HEK293 (cell line): ENCODE data around the gene CRISP1.

ENCODE experiments used
- BCL11B ChIP-seq: fragments of 450-650 bp; formaldehyde crosslinking; IDR thresholded peaks from 2 replicates; pipeline ENCODE4 v1.5.1; 2016; ENCODE audit warnings: low read depth, missing biosample characterization, missing genetic modification characterization
- GLI4 ChIP-seq: fragments of 450-650 bp; formaldehyde crosslinking; IDR thresholded peaks from 2 replicates; pipeline ENCODE4 v1.5.1; 2016; ENCODE audit warnings: missing biosample characterization, missing genetic modification characterization
- SCRT1 ChIP-seq: fragments of 450-650 bp; formaldehyde crosslinking; IDR thresholded peaks from 2 replicates; pipeline ENCODE4 v1.5.1; 2016; ENCODE audit warnings: missing biosample characterization, missing genetic modification characterization, borderline replicate concordance
- TCF7L2 ChIP-seq: IDR thresholded peaks from 2 replicates; pipeline ENCODE4 v1.6.1; 2011; ENCODE audit warnings: low read depth, mild to moderate bottlenecking, inconsistent platforms, low read length, moderate library complexity, borderline replicate concordance
- ZBTB7A ChIP-seq: fragments of 450-650 bp; formaldehyde crosslinking; IDR thresholded peaks from 2 replicates; pipeline ENCODE4 v1.5.1; 2016; ENCODE audit warnings: low read depth, missing biosample characterization, missing genetic modification characterization
- ZNF23 ChIP-seq: fragments of 450-650 bp; formaldehyde crosslinking; IDR thresholded peaks from 2 replicates; pipeline ENCODE4 v1.5.1; 2016; ENCODE audit warnings: missing biosample characterization, missing genetic modification characterization, borderline replicate concordance
- ZNF530 ChIP-seq: fragments of 450-650 bp; formaldehyde crosslinking; IDR thresholded peaks from 2 replicates; pipeline ENCODE4 v1.5.1; 2016; ENCODE audit warnings: low read depth, missing biosample characterization, missing genetic modification characterization
- ZNF561 ChIP-seq: fragments of 450-650 bp; IDR thresholded peaks from 2 replicates; pipeline ENCODE4 v1.5.1; 2018; ENCODE audit warnings: missing biosample characterization, missing genetic modification characterization, borderline replicate concordance
- ZSCAN30 ChIP-seq: fragments of 450-650 bp; IDR thresholded peaks from 2 replicates; pipeline ENCODE4 v1.5.1; 2018; ENCODE audit warnings: missing biosample characterization, mild to moderate bottlenecking, missing genetic modification characterization, moderate library complexity
- TF ChIP-seq, protein P1 (sequence below): fragments of 450-650 bp; formaldehyde crosslinking; IDR thresholded peaks from 2 replicates; pipeline ENCODE4 v1.5.1; 2016; ENCODE audit warnings: missing biosample characterization, missing genetic modification characterization
- TF ChIP-seq, protein P2 (sequence below): fragments of 450-650 bp; formaldehyde crosslinking; IDR thresholded peaks from 2 replicates; pipeline ENCODE4 v1.5.1; 2016; ENCODE audit warnings: missing biosample characterization, missing genetic modification characterization
- TF ChIP-seq, protein P3 (sequence below): fragments of 450-650 bp; formaldehyde crosslinking; IDR thresholded peaks from 2 replicates; pipeline ENCODE4 v1.5.1; 2016; ENCODE audit warnings: missing biosample characterization, missing genetic modification characterization, low read depth

- TF ChIP-seq, protein P1, sequence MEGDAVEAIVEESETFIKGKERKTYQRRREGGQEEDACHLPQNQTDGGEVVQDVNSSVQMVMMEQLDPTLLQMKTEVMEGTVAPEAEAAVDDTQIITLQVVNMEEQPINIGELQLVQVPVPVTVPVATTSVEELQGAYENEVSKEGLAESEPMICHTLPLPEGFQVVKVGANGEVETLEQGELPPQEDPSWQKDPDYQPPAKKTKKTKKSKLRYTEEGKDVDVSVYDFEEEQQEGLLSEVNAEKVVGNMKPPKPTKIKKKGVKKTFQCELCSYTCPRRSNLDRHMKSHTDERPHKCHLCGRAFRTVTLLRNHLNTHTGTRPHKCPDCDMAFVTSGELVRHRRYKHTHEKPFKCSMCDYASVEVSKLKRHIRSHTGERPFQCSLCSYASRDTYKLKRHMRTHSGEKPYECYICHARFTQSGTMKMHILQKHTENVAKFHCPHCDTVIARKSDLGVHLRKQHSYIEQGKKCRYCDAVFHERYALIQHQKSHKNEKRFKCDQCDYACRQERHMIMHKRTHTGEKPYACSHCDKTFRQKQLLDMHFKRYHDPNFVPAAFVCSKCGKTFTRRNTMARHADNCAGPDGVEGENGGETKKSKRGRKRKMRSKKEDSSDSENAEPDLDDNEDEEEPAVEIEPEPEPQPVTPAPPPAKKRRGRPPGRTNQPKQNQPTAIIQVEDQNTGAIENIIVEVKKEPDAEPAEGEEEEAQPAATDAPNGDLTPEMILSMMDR (tag by site-specific recombination), result no peak
- TF ChIP-seq ZNF23 (no peak), GLI4 (tag by site-specific recombination) (no peak), ZBTB7A (tag by site-specific recombination) (no peak), SCRT1 (no peak), ZSCAN30 (tag by site-specific recombination) (no peak), ZNF561 (tag by site-specific recombination) (no peak), BCL11B (tag by site-specific recombination) (no peak), TCF7L2 (no peak), ZNF530 (tag by site-specific recombination) (no peak)
- TF ChIP-seq, protein P2, sequence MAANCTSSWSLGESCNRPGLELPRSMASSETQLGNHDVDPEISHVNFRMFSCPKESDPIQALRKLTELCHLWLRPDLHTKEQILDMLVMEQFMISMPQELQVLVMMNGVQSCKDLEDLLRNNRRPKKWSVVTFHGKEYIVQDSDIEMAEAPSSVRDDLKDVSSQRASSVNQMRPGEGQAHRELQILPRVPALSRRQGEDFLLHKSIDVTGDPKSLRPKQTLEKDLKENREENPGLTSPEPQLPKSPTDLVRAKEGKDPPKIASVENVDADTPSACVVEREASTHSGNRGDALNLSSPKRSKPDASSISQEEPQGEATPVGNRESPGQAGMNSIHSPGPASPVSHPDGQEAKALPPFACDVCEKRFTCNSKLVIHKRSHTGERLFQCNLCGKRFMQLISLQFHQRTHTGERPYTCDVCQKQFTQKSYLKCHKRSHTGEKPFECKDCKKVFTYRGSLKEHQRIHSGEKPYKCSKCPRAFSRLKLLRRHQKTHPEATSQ (tag by site-specific recombination), result no peak
- TF ChIP-seq, protein P3, sequence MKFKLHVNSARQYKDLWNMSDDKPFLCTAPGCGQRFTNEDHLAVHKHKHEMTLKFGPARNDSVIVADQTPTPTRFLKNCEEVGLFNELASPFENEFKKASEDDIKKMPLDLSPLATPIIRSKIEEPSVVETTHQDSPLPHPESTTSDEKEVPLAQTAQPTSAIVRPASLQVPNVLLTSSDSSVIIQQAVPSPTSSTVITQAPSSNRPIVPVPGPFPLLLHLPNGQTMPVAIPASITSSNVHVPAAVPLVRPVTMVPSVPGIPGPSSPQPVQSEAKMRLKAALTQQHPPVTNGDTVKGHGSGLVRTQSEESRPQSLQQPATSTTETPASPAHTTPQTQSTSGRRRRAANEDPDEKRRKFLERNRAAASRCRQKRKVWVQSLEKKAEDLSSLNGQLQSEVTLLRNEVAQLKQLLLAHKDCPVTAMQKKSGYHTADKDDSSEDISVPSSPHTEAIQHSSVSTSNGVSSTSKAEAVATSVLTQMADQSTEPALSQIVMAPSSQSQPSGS (tag by site-specific recombination), result no peak
Measured at GRCh38 chr6:49839957-49840356, 26.4 kb downstream of the CRISP1 start.
